Neural cell (in vitro differentiated cells): ENCODE results near the gene PTPRT. TPM values are rescaled to one million over a fixed set of nuclear protein-coding genes. Genes with fewer than 3 reads are reported as not detected.

Experiments used
- H2AFZ ChIP-seq: fragments of 200-600, 300-800 bp; sonication (generic), shearing (Covaris generic); 2 replicates; pipeline ENCODE4 v1.6.0; 2014; ENCODE audit warnings: low read depth, mild to moderate bottlenecking, antibody characterized with exemption, low read length, moderate library complexity
- H3F3A ChIP-seq: fragments of 200-600 bp; shearing (Covaris generic); 2 replicates; pipeline ENCODE4 v1.6.1; 2016; ENCODE audit warnings: mild to moderate bottlenecking, moderate library complexity, mixed read lengths, antibody characterized with exemption, low read length; ENCODE audit not compliant: insufficient read depth, poor library complexity, severe bottlenecking
- H3K27ac ChIP-seq: fragments of 200-600, 300-800 bp; sonication (generic), shearing (Covaris generic); 2 replicates; pipeline ENCODE4 v1.5.1; 2014; ENCODE audit warnings: mild to moderate bottlenecking, low read length, moderate library complexity
- H3K27me3 ChIP-seq: fragments of 300-800, 200-600 bp; sonication (generic), shearing (Covaris generic); 2 replicates; pipeline ENCODE4 v1.6.0; 2014; ENCODE audit warnings: mild to moderate bottlenecking, low read depth, low read length, moderate library complexity; ENCODE audit not compliant: insufficient read depth
- H3K36me3 ChIP-seq: fragments of 300-800, 200-600 bp; sonication (generic), shearing (Covaris generic); 2 replicates; pipeline ENCODE4 v1.5.1; 2014; ENCODE audit warnings: mild to moderate bottlenecking, antibody characterized with exemption, low read length, moderate library complexity; ENCODE audit not compliant: insufficient read depth
- H3K4me2 ChIP-seq: fragments of 300-800, 200-600 bp; sonication (generic), shearing (Covaris generic); 2 replicates; pipeline ENCODE4 v1.6.0; 2014; ENCODE audit warnings: mild to moderate bottlenecking, low read length
- H3K4me3 ChIP-seq: fragments of 300-800, 200-600 bp; sonication (generic), shearing (Covaris generic); 2 replicates; pipeline ENCODE4 v1.5.1; 2014; ENCODE audit warnings: mild to moderate bottlenecking, low read length, moderate library complexity
- H3K79me2 ChIP-seq: fragments of 200-600 bp; shearing (Covaris generic); replicated peaks from 2 replicates; pipeline ENCODE4 v1.6.0; 2014; ENCODE audit warnings: mild to moderate bottlenecking, low read length, moderate library complexity; ENCODE audit not compliant: insufficient read depth
- H3K9ac ChIP-seq: fragments of 300-800, 200-600 bp; sonication (generic), shearing (Covaris generic); 2 replicates; pipeline ENCODE4 v1.6.1; 2016; ENCODE audit warnings: mild to moderate bottlenecking, low read length, mixed read lengths
- H3K9me2 ChIP-seq: fragments of 200-600 bp; shearing (Covaris generic); 2 replicates; pipeline ENCODE4 v1.6.1; 2016; ENCODE audit warnings: mild to moderate bottlenecking, low read length, mixed read lengths; ENCODE audit not compliant: insufficient read depth
- H3K9me3 ChIP-seq: fragments of 200-600, 300-800 bp; sonication (generic), shearing (Covaris generic); 2 replicates; pipeline ENCODE4 v1.6.1; 2016; ENCODE audit warnings: mild to moderate bottlenecking, mixed run types, low read length, moderate library complexity, mixed read lengths
- H4K20me1 ChIP-seq: fragments of 200-600 bp; shearing (Covaris generic); 2 replicates; pipeline ENCODE4 v1.6.1; 2016; ENCODE audit warnings: mild to moderate bottlenecking, mixed run types; ENCODE audit not compliant: insufficient read depth
- CTCF ChIP-seq: fragments of 450-650 bp; IDR thresholded peaks from 2 replicates; pipeline ENCODE4 v1.5.1; 2014; ENCODE audit warnings: antibody characterized with exemption, mild to moderate bottlenecking, moderate library complexity; ENCODE audit not compliant: poor library complexity, severe bottlenecking
- EP300 ChIP-seq: fragments of 450-650 bp; conservative IDR thresholded peaks from 2 replicates; pipeline ENCODE4 v1.6.1; 2014; ENCODE audit warnings: antibody characterized with exemption, mild to moderate bottlenecking, moderate library complexity; ENCODE audit not compliant: poor library complexity, severe bottlenecking
- EZH2 ChIP-seq: fragments of 200-600, 300-800 bp; shearing (Covaris generic), sonication (generic); IDR thresholded peaks from 2 replicates; pipeline ENCODE4 v1.6.1; 2014; ENCODE audit warnings: antibody characterized with exemption, low read length, borderline replicate concordance, mild to moderate bottlenecking; ENCODE audit not compliant: insufficient read depth, poor library complexity, severe bottlenecking
- MXI1 ChIP-seq: fragments of 450-650 bp; conservative IDR thresholded peaks from 2 replicates; pipeline ENCODE4 v1.6.1; 2014; ENCODE audit warnings: antibody characterized with exemption, mild to moderate bottlenecking; ENCODE audit not compliant: poor library complexity, severe bottlenecking
- POLR2AphosphoS5 ChIP-seq: IDR thresholded peaks from 2 replicates; pipeline ENCODE4 v1.6.1; 2012
- RAD21 ChIP-seq: fragments of 450-650 bp; conservative IDR thresholded peaks from 2 replicates; pipeline ENCODE4 v1.6.1; 2014; ENCODE audit warnings: antibody characterized with exemption, mild to moderate bottlenecking, moderate library complexity
- SMC3 ChIP-seq: fragments of 450-650 bp; conservative IDR thresholded peaks from 2 replicates; pipeline ENCODE4 v1.6.1; 2014; ENCODE audit warnings: antibody characterized with exemption, mild to moderate bottlenecking, moderate library complexity; ENCODE audit not compliant: poor library complexity
- TAF1 ChIP-seq: IDR thresholded peaks from 2 replicates; pipeline ENCODE4 v1.6.1; 2012; ENCODE audit warnings: low read depth
- polyA plus RNA-seq: library from polyadenylated mRNA; depleted of rRNA; stranded (reverse); fragments of >200 nt; gene quantifications from 2 replicates; pipeline ENCODE4 v1.2.3, GENCODE V29; 2014
- TF ChIP-seq, protein P1 (sequence below): IDR thresholded peaks from 2 replicates; pipeline ENCODE4 v1.6.1; 2012; ENCODE audit warnings: borderline replicate concordance

The PTPRT gene
- polyA plus RNA-seq, 1 donor from 2014 or later: 9.2 TPM

DNA sequence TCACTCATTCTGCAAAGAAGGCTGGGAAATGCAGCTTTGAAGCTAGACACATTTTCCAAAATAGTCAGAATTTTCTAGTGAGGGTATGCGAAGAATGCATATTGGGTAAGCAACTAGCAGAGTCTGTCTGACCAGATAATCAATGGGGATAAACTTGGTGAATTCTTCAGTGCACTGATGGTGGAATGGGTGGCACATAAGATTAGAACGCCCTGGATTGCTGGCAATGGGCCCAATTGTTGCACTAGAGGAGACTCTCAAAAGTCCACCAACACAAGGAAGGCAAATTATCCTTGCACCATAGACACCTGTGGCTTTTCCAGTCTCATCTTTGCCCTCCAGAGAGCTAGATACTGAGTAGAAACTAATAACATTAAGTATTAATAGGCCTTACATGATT is 167.6 kb downstream of the PTPRT start:
- no peaks in the 10 kb centered on the region for H3K9me3 ChIP-seq
- no peaks in the 10 kb centered on the region for H4K20me1 ChIP-seq
- H3K27me3 ChIP-seq: no peaks in the 10 kb centered on the region
- no peaks in the 10 kb centered on the region for H3K79me2 ChIP-seq
- H3K4me3 ChIP-seq: no peak overlapping the region
- no peak overlapping the region for H3K9ac ChIP-seq
- H3K9me2 ChIP-seq: no peaks in the 10 kb centered on the region
- H2AFZ ChIP-seq: no peak overlapping the region
- no peak for TF ChIP-seq TAF1
- no peak for TF ChIP-seq SMC3
- no peak for TF ChIP-seq MXI1
- no peak for TF ChIP-seq EZH2
- no peak for TF ChIP-seq EP300
- no peak for TF ChIP-seq RAD21
- TF ChIP-seq POLR2AphosphoS5: no peak
- TF ChIP-seq CTCF: no peak
- TF ChIP-seq, protein P1, sequence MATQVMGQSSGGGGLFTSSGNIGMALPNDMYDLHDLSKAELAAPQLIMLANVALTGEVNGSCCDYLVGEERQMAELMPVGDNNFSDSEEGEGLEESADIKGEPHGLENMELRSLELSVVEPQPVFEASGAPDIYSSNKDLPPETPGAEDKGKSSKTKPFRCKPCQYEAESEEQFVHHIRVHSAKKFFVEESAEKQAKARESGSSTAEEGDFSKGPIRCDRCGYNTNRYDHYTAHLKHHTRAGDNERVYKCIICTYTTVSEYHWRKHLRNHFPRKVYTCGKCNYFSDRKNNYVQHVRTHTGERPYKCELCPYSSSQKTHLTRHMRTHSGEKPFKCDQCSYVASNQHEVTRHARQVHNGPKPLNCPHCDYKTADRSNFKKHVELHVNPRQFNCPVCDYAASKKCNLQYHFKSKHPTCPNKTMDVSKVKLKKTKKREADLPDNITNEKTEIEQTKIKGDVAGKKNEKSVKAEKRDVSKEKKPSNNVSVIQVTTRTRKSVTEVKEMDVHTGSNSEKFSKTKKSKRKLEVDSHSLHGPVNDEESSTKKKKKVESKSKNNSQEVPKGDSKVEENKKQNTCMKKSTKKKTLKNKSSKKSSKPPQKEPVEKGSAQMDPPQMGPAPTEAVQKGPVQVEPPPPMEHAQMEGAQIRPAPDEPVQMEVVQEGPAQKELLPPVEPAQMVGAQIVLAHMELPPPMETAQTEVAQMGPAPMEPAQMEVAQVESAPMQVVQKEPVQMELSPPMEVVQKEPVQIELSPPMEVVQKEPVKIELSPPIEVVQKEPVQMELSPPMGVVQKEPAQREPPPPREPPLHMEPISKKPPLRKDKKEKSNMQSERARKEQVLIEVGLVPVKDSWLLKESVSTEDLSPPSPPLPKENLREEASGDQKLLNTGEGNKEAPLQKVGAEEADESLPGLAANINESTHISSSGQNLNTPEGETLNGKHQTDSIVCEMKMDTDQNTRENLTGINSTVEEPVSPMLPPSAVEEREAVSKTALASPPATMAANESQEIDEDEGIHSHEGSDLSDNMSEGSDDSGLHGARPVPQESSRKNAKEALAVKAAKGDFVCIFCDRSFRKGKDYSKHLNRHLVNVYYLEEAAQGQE: no peak
- H3K4me2 ChIP-seq: no peak overlapping the region
- H3K27ac ChIP-seq: no peak overlapping the region
- no peaks in the 10 kb centered on the region for H3F3A ChIP-seq
- H3K36me3 ChIP-seq: no peaks in the 10 kb centered on the region

- Histone ChIP-seq H3K36me3 (no peaks in the 10 kb centered on the region), H2AFZ (no peak overlapping the region), H3K79me2 (no peaks in the 10 kb centered on the region), H4K20me1 (no peaks in the 10 kb centered on the region), H3K27ac (no peak overlapping the region), H3K9me2 (no peaks in the 10 kb centered on the region), H3K4me3 (no peak overlapping the region), H3K9ac (no peak overlapping the region), H3K9me3 (no peaks in the 10 kb centered on the region), H3F3A (no peaks in the 10 kb centered on the region), H3K4me2 (no peak overlapping the region), H3K27me3 (no peaks in the 10 kb centered on the region)
- TF ChIP-seq TAF1: no peak
- no peak for TF ChIP-seq MXI1
- TF ChIP-seq, protein P1: no peak
- no peak for TF ChIP-seq EP300
- TF ChIP-seq RAD21: no peak
These were observed 172.3 kb downstream of the PTPRT start for GRCh38 chr20:43017241-43018030.
